Fibroblast of upper back skin (primary cell): ENCODE measurements around the gene GAS7.

Source experiments
- DNase-seq: peaks from one replicate; pipeline ENCODE4 v3.0.0-alpha.2; 2013

GAS7 gene

GRCh38 chr17:9905902-9906301 lies 292.5 kb downstream of the GAS7 start:
- peak; percentile 27 for DNase-seq

DNA sequence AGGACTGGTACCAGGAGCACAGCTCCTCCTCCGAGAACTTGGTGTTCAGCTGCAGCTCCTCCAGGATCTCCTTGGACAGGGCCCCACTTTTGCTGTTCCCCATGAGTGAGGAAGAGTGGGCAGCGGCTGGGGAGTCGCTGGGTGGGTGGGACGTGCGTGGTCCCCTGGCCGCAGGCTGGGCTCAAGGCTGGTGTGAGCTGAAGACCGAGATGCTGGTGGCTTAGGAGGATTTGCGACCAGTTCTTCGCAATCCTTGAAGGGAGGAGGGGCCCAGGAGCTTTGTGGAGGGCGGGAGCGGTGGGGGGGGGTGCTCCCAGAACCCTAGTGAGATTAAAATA lies 293.4 kb downstream of the GAS7 start, which contains the start of gene RCVRN:
TSS of gene RCVRN (minus strand) at position 194 of the 338 bp plus-strand sequence. CDS start at position 103, 91 bp downstream.
- DNase-seq, result no peak

DNA sequence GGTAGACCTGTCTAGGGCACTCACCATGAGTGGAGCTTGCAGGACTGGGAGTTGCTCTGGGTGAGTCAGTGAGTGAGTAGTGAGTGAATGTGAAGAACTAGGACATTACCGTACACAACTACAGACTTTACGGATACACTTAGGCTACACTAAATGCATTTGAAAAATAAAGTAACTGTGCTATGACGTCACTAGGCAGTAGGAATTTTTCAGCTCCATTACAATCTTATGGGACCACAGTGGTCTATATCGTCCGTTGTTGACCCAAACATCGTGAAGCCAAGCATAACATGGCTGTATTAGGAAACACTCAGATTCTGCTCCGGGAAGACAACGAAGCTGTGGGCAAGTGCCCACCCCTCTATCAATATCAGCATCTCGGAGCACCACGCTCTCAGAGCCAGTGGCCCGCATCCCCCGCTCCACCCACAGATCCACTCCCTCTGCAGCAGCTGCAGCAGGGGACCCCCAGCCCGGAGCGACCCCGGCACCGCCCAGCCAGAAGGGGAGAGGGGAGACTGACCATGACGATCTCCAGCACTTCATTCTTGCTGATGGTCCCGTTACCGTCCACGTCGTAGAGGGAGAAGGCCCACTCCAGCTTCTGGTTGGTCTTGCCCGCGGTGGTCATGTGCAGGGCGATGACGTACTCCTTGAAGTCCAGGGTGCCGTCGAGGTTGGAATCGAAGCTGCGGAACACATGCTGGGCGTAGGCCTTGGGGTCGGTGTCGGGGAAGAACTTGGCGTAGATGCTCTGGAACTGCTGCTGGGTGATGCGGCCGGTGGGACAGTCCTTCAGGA lies 293.9 kb downstream of the GAS7 start:
- no peak for DNase-seq

- peak; percentile 44 for DNase-seq
These were observed 296.3 kb downstream of the GAS7 start for GRCh38 chr17:9902120-9902519.

GRCh38 chr17:9900784-9901183 lies 297.6 kb downstream of the GAS7 start:
- peak; percentile 94 for DNase-seq

DNA sequence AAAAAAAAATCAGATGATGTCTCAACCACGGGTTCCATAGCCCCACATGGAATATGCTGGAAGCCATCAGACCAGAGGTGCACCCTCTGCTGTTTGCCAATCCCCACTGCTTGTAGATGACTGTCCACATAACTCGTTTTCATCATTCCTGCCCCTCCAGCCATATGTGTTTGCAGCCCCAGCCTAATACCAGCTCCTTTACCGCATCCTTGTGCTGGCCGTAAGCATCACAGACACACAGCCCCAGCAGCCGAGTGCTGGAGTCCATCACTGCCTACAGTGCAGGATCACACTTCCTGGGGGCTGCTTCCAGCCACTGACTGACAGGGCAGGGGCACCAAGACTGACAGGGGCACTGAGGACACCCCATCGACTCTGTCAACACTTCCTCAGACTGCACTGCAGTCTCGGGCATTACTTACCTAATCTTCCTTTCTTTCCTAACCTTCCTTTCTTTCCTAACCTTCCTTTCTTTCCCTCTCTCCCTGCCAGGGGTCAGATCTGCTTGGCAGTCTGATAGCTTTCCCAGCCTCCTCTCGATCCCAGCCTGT lies 298.3 kb downstream of the GAS7 start:
- DNase-seq, result peak; percentile 70

GRCh38 chr17:9899280-9900043 lies 298.9 kb downstream of the GAS7 start:
- peak; percentile 27 for DNase-seq

DNA sequence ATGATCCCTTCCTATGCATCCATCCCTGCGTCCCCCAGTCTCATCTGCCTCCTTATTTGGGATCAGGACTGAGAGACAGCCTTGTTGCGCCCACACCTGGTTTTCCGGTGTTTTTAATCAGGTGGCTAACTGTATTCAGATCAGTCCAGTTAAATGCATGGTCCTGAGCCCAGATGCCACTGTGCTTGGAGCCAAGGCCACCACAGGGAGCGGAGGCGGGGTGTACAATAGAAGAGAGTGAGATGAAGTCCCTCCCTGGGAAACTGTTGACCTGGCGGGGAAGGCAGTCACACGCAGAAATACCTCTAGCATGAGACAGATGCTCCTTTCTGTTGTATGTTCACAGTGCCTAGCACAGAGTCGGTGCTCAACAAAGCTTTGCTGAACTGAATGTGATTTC lies 299.6 kb downstream of the GAS7 start:
- DNase-seq, result no peak

GRCh38 chr17:9897372-9897968 lies 300.9 kb downstream of the GAS7 start:
- DNase-seq, result no peak

GRCh38 chr17:9895923-9896322 lies 302.5 kb downstream of the GAS7 start:
- no peak for DNase-seq

DNA sequence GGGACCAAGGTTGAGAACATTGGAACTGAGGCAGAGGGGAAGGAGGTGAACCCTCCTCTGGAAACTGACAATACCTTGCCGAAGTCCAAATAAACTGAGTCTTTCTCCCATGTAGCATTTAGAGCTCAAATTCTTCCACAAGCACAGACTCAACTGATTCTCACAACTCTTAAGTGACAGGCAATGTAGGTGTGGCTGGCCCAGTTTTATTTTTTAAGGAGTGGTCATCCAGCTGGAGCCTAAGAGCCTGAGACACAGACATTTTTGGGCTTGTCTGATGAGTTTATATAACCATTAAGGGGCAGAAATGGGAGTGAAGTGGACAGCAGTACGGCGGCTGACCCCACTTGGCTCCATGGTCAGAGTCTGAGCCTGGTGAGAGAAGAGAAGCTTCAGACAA lies 304.2 kb downstream of the GAS7 start:
- no peak for DNase-seq

DNA sequence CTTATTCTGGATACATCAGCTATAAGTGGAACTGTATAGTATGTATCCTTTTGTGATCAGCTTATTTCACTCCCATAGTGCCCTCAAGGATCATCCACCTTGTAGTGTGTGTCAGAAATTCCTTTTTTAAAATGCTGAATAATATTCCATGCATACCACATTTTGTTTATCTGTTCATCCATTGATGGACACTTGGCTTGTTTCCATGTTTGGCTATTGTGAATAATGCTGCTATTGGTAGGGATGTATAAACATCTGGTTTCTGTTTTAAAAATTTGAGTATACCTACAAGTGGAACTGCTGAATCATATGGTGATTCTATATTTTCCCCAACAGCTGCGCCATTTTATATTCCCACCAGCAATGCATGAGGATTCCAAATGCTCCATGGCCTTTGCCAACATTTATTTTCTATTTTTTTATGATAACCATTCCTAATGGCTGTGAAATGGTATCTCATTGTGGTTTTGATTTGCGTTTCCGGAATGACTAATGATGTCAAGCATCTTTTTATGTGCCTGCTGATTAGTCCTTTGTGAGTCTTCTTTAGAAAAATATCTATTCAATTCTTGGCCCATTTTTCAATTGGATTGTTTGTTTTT lies 304.9 kb downstream of the GAS7 start:
- DNase-seq, result peak; percentile 75

DNA sequence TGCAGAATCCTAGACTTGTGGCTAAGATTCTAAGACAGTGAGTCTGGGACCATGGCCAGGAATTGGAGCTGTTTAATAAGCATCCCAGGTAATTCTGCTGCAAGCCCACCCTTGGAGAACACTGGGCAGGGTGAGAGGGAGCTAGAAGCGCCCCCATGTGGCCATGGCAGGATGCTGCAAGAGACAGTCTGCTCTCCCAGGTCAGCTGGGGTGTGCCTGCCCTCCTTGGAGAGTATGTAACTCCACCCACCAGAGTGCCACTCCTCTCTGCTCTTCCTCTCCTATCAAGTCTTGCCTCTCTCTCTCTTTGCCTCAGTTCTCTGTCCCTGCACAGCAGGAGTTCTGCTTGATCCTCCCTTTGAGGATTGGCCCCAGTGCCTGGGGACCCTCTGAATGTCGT lies 308.3 kb downstream of the GAS7 start:
- no peak for DNase-seq

DNA sequence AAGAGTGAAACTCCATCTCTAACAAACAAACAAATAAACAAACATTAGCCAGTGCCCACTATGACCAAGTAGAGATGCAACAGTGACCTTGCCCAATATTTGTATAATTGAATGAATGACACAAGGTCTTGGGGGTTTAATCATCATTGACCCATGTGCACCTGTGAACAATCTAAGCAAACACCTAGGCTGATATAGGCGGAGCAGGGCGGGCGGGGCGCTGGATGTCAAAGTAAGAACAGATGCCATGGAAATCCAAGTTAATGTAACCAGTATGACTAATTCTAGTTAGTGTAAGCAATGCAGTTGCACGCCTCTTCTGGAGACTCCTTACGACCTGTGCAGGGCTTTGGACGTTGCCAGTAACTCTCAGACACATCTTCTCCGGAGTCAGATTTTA lies 310.9 kb downstream of the GAS7 start:
- DNase-seq, result no peak

- no peak for DNase-seq
These were observed 312.1 kb downstream of the GAS7 start for GRCh38 chr17:9886141-9886930.

DNA sequence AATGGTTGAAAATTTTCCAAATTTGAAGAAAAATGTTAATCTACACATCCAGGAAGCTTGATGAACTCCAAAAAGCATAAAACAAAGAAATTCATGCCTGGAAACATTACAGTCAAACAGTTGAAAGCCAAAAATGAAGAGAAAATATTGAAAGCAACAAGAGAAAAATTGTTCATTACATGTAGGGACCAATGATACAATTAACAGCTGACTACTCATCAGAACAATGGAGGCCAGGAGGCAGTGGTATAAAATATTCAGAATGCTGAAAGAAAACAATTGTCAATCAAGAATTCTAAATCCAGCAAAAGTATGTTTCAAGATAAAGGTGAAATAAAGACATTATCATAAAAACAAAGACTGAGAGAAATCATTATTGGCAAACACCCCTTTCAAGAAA lies 315.0 kb downstream of the GAS7 start:
- no peak for DNase-seq

- DNase-seq, result peak; percentile 48
These were observed 317.8 kb downstream of the GAS7 start for GRCh38 chr17:9880582-9880999.

- peak; percentile 63 for DNase-seq
These were observed 319.4 kb downstream of the GAS7 start for GRCh38 chr17:9878786-9879525.

- DNase-seq, result no peak
These were observed 320.1 kb downstream of the GAS7 start for GRCh38 chr17:9878356-9878755.

DNA sequence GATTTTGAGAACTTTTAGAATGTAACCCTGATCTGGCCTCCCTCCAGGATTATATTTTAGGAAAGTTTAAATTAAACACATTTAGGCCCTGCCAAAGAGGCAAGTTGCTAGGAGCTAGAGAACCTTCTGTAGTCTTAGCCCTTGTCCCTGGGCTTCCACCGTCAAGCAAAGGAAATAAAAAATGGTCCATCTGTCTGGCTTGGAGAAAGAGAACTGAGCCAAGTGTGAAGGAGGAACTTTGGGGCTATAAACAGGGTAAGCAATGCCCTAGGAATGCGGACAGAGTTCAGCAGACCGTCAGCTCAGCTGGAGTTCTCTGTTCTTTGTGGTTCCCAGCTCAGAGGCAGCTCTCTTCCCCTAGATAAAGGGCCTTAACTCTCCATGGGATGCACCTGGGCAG lies 323.0 kb downstream of the GAS7 start:
- DNase-seq, result peak; percentile 71

GRCh38 chr17:9874722-9875121 lies 323.7 kb downstream of the GAS7 start:
- no peak for DNase-seq

DNA sequence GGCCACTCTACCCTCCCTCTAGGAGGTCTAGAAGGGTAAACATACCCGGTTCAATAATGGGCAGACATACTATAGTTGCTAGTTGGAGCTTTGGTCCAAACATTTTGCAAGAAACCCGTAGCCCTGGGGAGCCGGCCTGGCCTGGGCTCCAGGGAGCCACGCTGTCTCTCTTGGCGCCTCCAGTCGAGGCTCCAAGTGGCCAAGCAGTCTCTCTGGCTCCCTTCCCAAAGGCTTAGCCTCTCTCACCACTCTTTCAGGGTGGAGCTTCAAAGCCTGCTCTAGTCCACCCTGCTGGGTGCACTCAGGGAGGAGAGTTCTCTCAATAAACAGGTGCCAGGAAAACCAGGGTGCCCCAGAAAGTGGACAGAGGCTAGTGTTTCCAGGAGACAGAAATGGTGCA lies 325.6 kb downstream of the GAS7 start:
- DNase-seq, result no peak
